ENCODE measurements around the gene GNB1L.

The GNB1L gene

DNA sequence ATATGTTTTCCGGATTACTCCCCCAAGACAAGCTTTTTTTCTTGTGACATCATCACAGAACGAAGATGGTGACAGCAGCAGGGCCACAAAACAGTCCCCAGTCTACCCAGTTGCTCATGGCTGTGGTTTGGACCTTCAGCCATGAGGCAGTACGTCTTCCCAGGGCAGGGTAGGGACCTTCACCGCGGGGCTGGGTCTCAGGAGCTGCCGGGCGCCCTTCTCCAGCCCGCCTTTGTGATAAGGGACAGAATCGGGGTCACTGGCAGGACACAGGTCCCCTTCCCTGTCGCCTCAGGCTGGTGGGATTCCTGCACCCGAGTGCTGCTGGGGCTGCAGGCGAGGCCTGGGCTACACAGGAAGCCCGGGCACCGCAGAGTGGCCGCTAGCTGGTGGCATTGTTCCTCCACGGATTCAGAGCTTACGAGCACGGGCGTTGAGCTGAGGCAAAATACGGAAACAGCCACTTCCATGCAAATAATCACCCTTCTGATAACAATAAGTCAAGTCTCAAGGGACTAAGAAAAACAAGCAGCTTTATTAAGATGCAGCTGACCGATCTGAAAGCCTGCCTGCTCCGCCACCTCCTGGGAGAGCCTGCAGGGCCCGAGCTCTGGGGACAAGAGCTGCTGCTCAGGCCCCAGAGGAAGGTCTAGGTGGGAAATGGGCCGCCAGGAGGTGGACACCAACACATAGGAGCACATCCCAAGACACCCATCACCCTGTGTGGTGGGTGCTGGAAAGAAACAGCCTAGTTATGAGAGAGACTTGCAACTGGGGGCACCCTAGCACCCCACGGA, 81.8 kb downstream of the GNB1L start:
- no peak for DNase-seq

DNA sequence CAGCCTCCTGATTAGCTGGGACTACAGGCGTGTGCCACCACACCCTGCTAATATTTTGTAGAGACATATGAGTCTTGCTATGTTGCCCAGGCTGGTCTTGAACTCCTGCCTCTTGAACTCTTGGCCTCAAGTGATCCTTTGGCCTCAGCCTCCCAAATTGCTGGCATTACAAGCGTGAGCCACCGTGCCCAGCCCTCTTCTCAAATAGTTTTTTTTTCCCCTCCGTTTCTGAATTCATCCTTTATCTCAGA, 82.3 kb downstream of the GNB1L start:
- no peak for DNase-seq

- DNase-seq = no peak
Observed at GRCh38 chr22:19770349-19771220, 84.1 kb downstream of the GNB1L start.

GRCh38 chr22:19769393-19769715, 85.3 kb downstream of the GNB1L start:
- DNase-seq = no peak

DNA sequence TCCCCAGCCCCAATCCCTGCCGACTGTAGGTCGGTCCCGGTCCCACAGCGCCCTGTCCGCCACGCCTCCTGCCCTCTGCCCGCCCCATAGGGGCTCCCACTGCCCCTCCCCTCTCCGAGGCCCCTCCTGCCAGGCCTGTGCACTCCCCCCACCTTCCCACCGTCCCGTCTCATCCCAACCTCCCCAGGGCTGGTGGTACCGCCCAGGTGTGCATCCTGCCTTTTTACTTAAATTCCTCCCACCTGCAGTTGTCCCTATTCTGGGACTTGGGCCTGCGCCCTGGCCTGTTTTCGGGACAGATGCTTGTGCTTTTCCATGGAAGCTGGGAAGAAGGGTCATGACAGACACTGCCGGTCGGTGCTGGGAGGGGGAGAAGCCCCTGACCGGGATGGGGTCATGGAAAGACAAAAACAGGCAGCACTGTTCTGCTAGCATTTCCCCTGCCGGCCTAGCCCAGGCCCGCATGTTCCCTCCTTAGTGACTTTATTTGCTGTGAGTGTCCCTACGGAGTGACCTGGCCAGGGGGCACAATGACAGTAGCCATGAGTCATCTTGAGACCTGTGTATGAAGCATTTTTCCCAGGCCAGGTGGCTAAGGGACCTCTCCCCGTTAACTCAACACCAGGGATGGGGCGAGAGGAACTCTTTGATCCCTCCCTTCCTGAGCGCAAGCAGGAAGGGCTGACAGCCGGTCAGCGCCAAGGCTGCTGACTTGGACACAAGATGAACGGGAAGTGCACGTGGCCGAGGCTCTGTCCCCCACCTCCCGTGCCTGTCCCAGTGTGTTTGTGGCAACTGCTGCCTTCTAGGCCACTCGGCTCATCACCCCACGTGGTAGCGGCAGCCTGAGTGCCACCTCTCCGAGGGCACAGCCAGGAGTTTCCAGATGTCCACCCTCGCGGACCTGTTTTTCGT, 87.0 kb downstream of the GNB1L start:
- DNase-seq = no peak

- DNase-seq = no peak
Observed at GRCh38 chr22:19766511-19767426, 87.9 kb downstream of the GNB1L start.

DNA sequence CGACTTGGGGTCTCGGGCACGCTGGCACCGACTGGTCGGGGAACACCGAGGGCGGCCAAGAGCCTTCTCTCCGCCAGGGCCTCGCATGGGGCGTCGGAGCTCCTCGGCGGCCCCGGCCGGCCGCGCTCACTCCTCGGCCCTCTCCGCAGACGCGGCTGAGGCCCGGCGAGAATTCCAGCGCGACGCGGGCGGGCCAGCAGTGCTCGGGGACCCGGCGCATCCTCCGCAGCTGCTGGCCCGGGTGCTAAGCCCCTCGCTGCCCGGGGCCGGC, 88.5 kb downstream of the GNB1L start:
- DNase-seq = no peak

DNA sequence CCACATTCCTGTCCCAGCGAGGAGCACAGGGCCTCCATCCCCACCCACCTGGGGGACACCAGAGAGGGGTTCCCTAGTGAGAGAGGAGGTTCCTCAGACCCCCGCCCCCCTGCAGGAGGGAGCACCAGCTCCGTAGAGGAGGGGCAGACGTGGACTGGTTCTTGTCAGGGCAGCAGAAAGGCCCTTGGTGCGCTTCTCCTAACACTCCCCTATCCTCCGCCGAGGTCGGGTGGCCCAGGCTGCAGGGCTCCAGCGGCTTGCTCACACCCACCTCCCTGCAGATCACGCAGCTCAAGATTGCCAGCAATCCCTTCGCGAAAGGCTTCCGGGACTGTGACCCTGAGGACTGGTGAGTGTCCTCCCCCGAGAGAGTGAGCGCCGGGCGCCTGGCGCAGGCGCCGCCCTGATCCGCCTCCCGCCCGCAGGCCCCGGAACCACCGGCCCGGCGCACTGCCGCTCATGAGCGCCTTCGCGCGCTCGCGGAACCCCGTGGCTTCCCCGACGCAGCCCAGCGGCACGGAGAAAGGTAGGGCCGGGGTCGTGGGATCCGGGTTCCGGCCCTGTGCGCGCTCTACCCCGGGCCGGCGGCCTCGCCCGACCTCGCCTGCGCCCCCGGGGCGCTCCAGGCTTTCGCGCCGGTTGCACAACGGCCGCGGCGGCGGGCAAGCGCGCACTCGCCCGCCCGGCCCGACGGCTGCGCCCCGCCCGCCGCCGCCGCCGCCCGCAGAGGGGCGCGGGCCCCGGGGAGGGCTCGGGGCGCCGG, 89.0 kb downstream of the GNB1L start:
- DNase-seq = no peak

DNA sequence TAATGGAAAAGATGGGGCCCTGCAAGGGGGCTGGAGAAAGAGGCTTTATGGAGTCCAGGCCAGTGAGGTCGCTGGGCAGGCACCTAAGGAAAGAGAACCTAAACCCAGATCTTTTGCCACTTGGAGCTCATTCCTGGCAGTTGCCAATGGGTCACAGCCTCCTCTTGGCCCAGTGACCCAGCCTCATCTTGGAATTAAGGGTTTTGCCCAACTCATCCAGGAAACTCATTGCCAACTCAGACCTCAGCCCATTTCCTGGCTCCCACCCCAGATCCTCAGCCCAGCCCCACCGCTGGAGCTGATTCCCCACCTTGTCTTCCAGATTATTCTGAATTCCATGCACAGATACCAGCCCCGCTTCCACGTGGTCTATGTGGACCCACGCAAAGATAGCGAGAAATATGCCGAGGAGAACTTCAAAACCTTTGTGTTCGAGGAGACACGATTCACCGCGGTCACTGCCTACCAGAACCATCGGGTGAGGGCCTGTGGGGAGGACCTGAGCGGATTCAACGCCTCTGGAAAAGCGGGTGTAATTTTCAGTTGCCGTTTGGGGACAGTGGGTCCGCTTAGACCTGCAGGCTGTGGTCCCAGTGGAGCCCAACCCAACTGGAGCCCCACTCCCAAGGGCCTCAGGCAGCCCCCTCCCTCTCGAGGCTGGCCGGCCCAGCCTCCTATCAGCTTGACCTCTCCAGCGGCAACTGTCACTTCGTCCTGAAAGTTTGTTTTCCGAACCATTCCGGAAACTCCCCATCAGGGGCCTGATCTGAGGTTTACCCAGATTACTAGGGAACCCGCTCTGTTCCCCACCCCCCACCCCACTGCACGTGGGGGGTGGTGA, 89.8 kb downstream of the GNB1L start:
- DNase-seq = no peak

DNA sequence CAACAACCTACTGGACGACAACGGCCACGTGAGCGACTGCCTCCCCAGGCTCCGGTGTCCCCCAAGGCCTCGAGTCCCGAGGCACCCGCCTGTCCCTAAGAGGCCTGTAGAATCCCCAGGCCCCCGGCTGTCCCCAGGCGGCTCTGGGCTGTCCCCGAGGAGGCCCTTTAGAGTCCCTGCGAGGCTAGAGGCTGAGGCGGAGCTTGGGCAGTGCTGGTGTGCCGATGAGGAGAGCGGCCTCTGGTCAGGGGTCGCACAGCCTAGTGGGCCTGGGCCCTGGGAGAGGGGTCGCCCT, 90.4 kb downstream of the GNB1L start:
- DNase-seq = no peak

DNA sequence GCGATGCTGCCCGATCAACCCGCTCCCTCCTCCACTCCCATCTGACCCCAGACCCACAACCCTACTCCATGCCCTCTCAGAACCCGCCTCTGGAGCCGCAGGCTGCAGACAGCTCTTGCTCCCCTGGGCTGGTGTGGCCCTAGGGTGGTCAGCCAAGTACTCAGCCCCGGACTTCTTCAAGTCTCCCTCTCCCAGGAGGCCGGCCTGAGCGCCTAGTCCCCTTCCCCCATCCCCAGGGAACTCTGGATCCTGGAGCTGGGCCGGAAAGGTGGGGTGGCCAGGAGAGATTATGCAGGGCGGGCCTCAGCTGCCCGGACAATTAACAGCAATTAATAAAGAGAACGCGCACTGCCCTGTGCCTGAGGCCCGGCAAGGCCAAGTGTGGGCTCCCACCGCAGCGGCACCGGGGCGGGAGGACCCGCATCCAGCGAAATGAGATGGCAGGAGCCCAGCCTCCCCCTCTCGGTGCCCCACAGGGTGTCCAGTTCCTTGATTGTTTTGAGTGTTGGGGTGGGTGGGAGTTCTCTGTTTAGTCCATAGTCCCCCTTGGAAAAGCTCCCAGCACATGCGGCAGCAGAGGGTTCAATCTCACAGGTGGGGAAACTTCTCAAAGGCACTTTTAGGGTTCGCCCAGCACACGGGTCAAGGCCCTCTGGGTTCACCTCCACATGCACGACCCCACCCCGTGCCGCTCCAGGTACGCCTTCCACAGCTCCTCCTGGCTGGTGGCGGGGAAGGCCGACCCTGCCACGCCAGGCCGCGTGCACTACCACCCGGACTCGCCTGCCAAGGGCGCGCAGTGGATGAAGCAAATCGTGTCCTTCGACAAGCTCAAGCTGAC, 91.0 kb downstream of the GNB1L start:
- DNase-seq = no peak

GRCh38 chr22:19762568-19763457, 91.9 kb downstream of the GNB1L start:
- no peak for DNase-seq

DNA sequence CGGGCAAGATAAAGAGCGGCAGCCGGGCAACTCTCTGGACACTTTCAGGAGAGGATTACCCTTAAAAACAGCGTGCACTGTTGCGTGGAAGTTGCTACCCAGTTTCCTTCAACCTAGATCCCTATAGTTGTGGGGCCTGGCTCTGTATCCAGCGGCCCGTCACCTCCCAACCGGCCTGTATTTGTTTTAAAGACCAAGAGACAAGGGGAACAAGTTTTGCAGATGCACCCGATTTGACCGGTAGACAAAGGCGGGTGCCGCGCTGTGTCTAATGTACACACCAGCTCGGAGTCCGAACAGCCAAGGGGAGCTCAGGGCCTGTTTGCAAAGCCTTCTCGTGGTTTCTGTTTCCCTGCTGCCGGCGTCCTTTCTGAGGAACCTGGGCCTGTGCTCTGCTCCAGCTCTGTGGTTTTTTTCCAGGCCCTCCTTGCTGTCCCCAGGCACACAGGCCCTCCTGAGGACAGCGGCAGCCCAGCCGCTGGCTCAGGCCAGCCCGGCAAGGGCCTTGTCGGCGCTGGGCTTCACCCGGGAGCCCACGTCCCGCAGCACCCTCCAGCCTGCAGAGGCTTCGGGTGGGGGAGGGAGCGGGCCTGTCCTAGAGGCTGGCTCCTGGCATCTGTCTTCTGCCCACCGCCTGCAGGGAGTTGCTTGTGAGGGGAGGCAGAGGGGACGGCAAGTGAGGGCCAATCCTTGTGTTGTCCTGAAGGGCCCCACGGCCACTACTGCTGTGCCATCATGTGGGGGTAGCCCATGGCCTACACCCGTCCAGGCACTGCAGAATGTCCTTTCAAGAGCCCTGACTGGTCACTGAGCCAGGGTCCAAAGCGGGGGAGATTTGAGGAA, 92.7 kb downstream of the GNB1L start:
- no peak for DNase-seq

DNA sequence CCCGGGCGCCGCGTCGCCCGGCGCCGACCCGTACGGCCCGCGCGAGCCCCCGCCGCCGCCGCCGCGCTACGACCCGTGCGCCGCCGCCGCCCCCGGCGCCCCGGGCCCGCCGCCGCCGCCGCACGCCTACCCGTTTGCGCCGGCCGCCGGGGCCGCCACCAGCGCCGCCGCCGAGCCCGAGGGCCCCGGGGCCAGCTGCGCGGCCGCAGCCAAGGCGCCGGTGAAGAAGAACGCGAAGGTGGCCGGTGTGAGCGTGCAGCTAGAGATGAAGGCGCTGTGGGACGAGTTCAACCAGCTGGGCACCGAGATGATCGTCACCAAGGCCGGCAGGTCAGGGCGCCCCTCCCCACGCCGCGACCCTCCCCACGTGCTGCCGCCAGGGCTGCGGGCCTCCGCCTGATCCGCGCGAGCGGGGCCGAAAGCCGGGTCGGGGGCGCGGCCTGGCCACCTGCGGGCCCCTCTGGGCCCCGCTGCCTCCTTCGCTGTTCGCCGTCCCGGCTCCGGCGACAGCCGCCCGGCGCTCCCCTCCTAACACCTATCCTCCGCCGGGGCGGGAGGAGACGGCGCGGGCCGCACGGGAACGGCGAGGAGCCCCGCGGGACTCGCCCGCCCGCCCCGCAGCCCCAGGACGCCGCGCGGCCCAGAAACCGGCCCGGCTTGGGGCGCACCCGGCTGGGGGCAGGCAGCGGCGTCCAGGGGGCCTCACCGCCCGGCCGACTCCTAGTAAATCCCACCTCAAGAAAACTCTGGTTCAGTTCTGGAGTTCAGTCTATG, 93.5 kb downstream of the GNB1L start:
- no peak for DNase-seq

DNA sequence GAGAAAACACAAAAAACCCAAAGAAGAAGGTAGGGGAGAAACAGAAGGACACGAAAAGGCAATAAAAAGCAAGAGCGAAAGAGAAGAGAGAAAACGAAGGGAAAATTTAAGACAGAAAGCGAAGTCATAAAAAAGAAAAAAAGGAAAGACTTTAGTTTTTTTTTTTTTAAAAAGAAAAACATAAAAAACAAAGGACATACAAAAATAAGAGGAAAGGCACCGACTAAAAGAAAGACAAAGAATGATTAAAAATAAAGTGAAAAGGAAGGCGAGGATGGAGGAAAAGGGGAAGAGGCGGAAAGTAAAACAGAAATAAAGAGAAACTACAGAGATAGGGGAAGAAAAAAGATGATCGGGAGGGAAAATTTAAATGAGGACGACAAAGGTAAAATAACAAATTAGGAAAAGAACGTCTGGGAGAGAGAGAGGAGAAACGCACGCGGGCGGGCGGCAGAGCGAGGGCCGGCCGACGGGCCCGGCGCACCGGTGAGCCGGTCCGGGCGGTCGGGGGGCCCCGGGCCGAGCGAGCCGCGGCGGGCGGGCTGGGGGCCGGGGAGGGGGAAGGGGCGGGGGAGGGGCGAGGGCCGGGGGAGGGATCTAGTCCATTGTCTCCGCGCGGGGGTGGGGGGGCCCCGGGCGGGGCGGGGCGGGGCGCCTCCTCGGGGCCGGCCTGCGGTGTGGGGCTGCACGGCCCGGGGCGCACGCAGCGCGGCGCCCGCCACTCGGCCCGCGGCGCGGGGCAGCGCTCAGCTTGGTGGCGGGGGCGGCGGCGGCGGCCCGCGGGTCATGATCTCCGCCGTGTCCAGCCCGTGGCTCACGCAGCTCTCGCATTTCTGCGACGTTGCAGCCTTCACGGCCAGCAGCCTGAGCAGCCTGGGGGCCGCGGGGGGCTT, 94.4 kb downstream of the GNB1L start, which contains the start of gene TBX1:
Gene TBX1 (plus strand): TSS at position 721 of the 893 bp plus-strand sequence. CDS start 66 bp downstream, at position 787.
- DNase-seq = no peak

- DNase-seq = no peak
Observed at GRCh38 chr22:19759427-19760057, 95.1 kb downstream of the GNB1L start.
